GM23248 (cell line): ENCODE results near the gene SERP2.

ENCODE experiments used
- EZH2 ChIP-seq: fragments of 200-600 bp; sonication (generic); IDR thresholded peaks from 2 replicates; pipeline ENCODE4 v1.6.1; 2018; ENCODE audit warnings: antibody characterized with exemption, mild to moderate bottlenecking; ENCODE audit not compliant: insufficient read depth, poor library complexity, severe bottlenecking
- EZH2phosphoT487 ChIP-seq: fragments of 200-600 bp; sonication (generic); IDR thresholded peaks from 2 replicates; pipeline ENCODE4 v1.6.1; 2018; ENCODE audit warnings: antibody characterized with exemption, moderate library complexity, mild to moderate bottlenecking, low read depth; ENCODE audit not compliant: insufficient read depth

DNA sequence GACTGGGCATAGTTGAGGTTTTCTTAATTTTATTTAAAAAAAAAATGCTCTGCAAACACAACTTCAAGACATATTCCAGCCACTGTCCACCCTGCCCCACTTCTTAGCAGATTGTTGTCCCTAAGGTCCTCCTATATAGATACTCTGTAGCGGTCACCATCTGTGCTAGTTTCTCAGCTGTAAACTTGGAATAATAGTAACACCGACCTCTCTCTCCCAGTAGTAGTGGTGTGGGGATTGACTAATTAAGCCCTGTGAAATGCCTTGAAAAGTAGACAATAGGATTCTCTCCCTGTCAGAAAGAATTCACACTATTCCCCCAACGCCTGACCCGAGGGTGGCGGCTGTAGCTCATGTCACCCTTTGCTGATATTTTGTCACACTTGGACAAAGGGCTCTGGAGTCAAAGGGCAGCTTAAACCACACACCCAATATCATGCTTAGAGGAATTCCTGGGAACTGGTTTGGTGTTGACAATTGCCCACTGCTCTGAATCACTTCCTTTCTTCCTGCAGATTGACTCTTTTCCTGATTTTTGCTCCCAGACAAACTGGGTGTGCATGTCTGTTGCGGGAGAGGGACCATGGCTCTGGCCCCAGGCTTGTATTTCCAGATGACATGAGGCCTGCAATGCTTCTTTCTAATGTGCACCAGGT is 9.2 kb upstream of the SERP2 start:
- TF ChIP-seq EZH2 (no peak), EZH2phosphoT487 (no peak)
